ENCODE results near the gene TMEM87B. TPM values are rescaled to one million over a fixed set of nuclear protein-coding genes. Genes with fewer than 3 reads are reported as not detected.

TMEM87B gene
- total RNA-seq, 1 experiment from 2014 or later, result 10.5 TPM

GRCh38 chr2:112006076-112006410 lies 49.0 kb upstream of the TMEM87B start:
- H3K27me3 ChIP-seq (ENCODE audit: insufficient read depth, low read length), result no peaks in the 10 kb centered on the region
- no peak overlapping the region for H3K23ac ChIP-seq (ENCODE audit: insufficient read length, low read depth, low read length)
- no peak overlapping the region for H3K27ac ChIP-seq (ENCODE audit: insufficient read length, low read depth, low read length)
- H3K9me3 Mint-ChIP-seq, result no peaks in the 10 kb centered on the region
- H3K14ac ChIP-seq (ENCODE audit: insufficient read depth, low read length), result no peak overlapping the region
- no peaks in the 10 kb centered on the region for H3K79me1 ChIP-seq (ENCODE audit: insufficient read depth, low read depth, low read length, poor library complexity, severe bottlenecking)
- H2BK5ac ChIP-seq (ENCODE audit: insufficient read length, low read length), result no peak overlapping the region
- no peak overlapping the region for H2BK15ac ChIP-seq (ENCODE audit: low read depth, low read length)
- H2AFZ ChIP-seq (ENCODE audit: low read length), result no peak overlapping the region
- no peaks in the 10 kb centered on the region for H3K27me3 Mint-ChIP-seq (ENCODE audit: low read depth)
- no peaks in the 10 kb centered on the region for H3K23me2 ChIP-seq (ENCODE audit: insufficient read length, low read depth, low read length, poor library complexity, severe bottlenecking)
- H3K4ac ChIP-seq (ENCODE audit: low read depth, low read length), result no peak overlapping the region
- H3K27ac Mint-ChIP-seq, result no peak overlapping the region
- no peak overlapping the region for H3K56ac ChIP-seq (ENCODE audit: insufficient read length, low read depth, low read length)
- no peak overlapping the region for H2BK20ac ChIP-seq (ENCODE audit: low read depth, low read length, poor library complexity, severe bottlenecking)
- no peak overlapping the region for H3T11ph ChIP-seq (ENCODE audit: low read length)
- H2BK12ac ChIP-seq (ENCODE audit: insufficient read length, low read depth, low read length), result no peak overlapping the region
- no peak overlapping the region for H4K5ac ChIP-seq (ENCODE audit: insufficient read length, low read depth, low read length)
- peaks cover 0 to 4% (median 0%) of the 10 kb centered on the region in 3 experiments; a peak in 4 of 7 replicates for H3K36me3 Mint-ChIP-seq (ENCODE audit: insufficient read depth in 1 of 3, low read depth in 3 of 3)
- no peak overlapping the region for H3K18ac ChIP-seq (ENCODE audit: insufficient read length, low read depth, low read length)
- no peak overlapping the region for H3K4me3 Mint-ChIP-seq
- WGBS (ENCODE audit: extremely low coverage, insufficient read length, low lambda C conversion rate), result no CpG with 5 or more reads among the region's 4 CpGs
- no peak for TF ChIP-seq CTCF (conservative IDR thresholded peaks at IDR 0.05)
- no peak overlapping the region for H2AK5ac ChIP-seq (ENCODE audit: insufficient read length, low read length)
- H4K8ac ChIP-seq (replicated peaks; ENCODE audit: insufficient read length, low read depth, low read length), result no peak overlapping the region
- H4K20me1 ChIP-seq (ENCODE audit: control insufficient read depth, insufficient read depth, insufficient read length), result no peaks in the 10 kb centered on the region
- H4K91ac ChIP-seq (ENCODE audit: insufficient read length, low read depth, low read length), result no peak overlapping the region
- H3K4me1 Mint-ChIP-seq, result no peaks in the 10 kb centered on the region
- H3K4me2 ChIP-seq (ENCODE audit: insufficient read depth, insufficient read length, low read length), result no peak overlapping the region
- DNase-seq, result no peak
- no peaks in the 10 kb centered on the region for H3K9me3 ChIP-seq (ENCODE audit: control insufficient read depth, low read depth, low read length)
- no peak overlapping the region for H2BK120ac ChIP-seq (ENCODE audit: low read depth, low read length, poor library complexity, severe bottlenecking)
- H3K9ac ChIP-seq (ENCODE audit: extremely low read depth, insufficient read length, low read length), result no peak overlapping the region
- no peaks in the 10 kb centered on the region for H3K79me2 ChIP-seq (ENCODE audit: insufficient read depth, low read length)
- H3K4me1 ChIP-seq (ENCODE audit: insufficient read depth, low read length), result no peaks in the 10 kb centered on the region
